Small intestine (tissue), 7 donors: ENCODE results near the gene TMEM18. TPM values are rescaled to one million over a fixed set of nuclear protein-coding genes. Genes with fewer than 3 reads are reported as not detected.

ENCODE experiments used
- DNase-seq, 2 donors: peaks; one replicate each; pipeline versions ENCODE4 v3.0.0 to v3.0.0-alpha.2; 2013
- FAIRE-seq: peaks from 2 replicates; lab custom pipeline; 2012; peaks lifted over from hg19 to GRCh38; lab: Jason Lieb, UNC
- H3K27ac ChIP-seq, 3 donors: one replicate each; pipeline ENCODE4 v1.5.1; 2013; ENCODE audit warnings: low read length in 2 of 3, mild to moderate bottlenecking in 2 of 3, control low read depth in 1 of 3, inconsistent platforms in 1 of 3, low read depth in 1 of 3, moderate library complexity in 1 of 3
- H3K27me3 ChIP-seq, 3 donors: one replicate each; pipeline ENCODE4 v1.6.1; 2013; ENCODE audit warnings: low read length in 3 of 3, inconsistent platforms in 1 of 3; ENCODE audit not compliant: control insufficient read depth in 3 of 3, insufficient read depth in 3 of 3
- H3K36me3 ChIP-seq, 3 donors: one replicate each; pipeline ENCODE4 v1.6.1; 2013; ENCODE audit warnings: low read length in 3 of 3, inconsistent platforms in 1 of 3, low read depth in 1 of 3, mild to moderate bottlenecking in 1 of 3, moderate library complexity in 1 of 3; ENCODE audit not compliant: control insufficient read depth in 3 of 3, insufficient read depth in 2 of 3
- H3K4me1 ChIP-seq, 3 donors: one replicate each; pipeline ENCODE4 v1.6.1; 2013; ENCODE audit warnings: low read length in 2 of 3, inconsistent platforms in 1 of 3, low read depth in 1 of 3, mild to moderate bottlenecking in 1 of 3, moderate library complexity in 1 of 3; ENCODE audit not compliant: control insufficient read depth in 3 of 3, insufficient read depth in 2 of 3
- H3K4me3 ChIP-seq, 3 donors: one replicate each; pipeline ENCODE4 v1.5.1; 2013; ENCODE audit warnings: low read length in 3 of 3, control low read depth in 1 of 3, inconsistent platforms in 1 of 3, low read depth in 1 of 3, mild to moderate bottlenecking in 1 of 3, moderate library complexity in 1 of 3
- H3K9me3 ChIP-seq, 2 donors: one replicate each; pipeline ENCODE4 v1.6.1; 2013; ENCODE audit warnings: low read depth in 1 of 2, low read length in 1 of 2; ENCODE audit not compliant: control insufficient read depth in 2 of 2, insufficient read depth in 1 of 2
- WGBS, 3 donors: extraction: QIAGEN DNeasy Blood & Tissue Kit; methylation state at CpG; one replicate each; pipeline ENCODE4 v1.1.7; 2013; 5-methylcytosine and 5-hydroxymethylcytosine counted together
- polyA plus RNA-seq, 4 donors: library from polyadenylated mRNA; stranded (reverse) in 3 of 4; unstranded in 1 of 4; fragments of 200-250 nt in 3 of 4; fragments of 120-200 nt in 1 of 4; gene quantifications; one replicate each; pipeline versions ENCODE4 v1.2.1 to v1.2.3, GENCODE V29; 2013
- donor health status: healthy with polysubstance abuse.
- donor health status: control.
- donor health status: control.
- donor health status: Bipolar disorder and iron deficiency.
- donor health status: healthy.

Gene TMEM18
- polyA plus RNA-seq, 4 donors, result 22.1 to 30.9 (median 25.8) TPM

DNA sequence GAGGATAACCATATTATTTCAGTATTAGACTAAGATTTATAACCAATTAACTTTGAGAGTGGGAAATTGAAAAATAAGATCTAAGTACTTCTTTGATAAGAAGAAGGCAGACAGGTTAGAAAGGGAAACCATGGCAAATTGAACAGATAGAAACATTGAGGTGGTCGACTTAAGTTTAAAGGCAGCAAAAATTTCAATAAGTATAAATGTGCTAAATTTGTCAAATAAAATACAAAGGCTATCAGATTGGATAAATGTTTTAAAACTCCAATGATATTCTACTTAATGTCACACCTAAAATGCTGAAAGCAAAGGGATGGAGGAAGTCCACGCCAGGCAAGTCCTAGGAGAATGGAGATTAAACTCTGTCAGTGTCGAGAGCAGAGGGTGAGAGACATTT lies 59.2 kb downstream of the TMEM18 start:
- Histone ChIP-seq H3K4me1 (no peaks in the 10 kb centered on the region), H3K4me3 (no peak overlapping the region), H3K27me3 (no peaks in the 10 kb centered on the region), H3K36me3 (no peaks in the 10 kb centered on the region), H3K27ac (no peak overlapping the region), H3K9me3 (peaks cover 0 to 10% of the 10 kb centered on the region in 2 donors)
- 79 to 91% (median 89%) methylated on average over 3 of the region's 3 CpGs for WGBS, 3 donors
- DNase-seq (no peak), FAIRE-seq (no peak)
